CD14-positive monocyte (primary cell): ENCODE results near the gene GRK5. TPM values are rescaled to one million over a fixed set of nuclear protein-coding genes. Genes with fewer than 3 reads are reported as not detected.

Experiments
- DNase-seq, 3 donors: peaks; one replicate each; pipeline ENCODE4 v3.0.0-alpha.2; 2011 to 2022
- H2AFZ ChIP-seq: 2 replicates; pipeline ENCODE4 v1.6.0; 2012; ENCODE audit warnings: mild to moderate bottlenecking, low read depth, low read length, inconsistent platforms; ENCODE audit not compliant: insufficient read depth, poor library complexity, severe bottlenecking
- H3K27ac ChIP-seq, 2 donors: 1 replicate in 1 of 2; 2 replicates in 1 of 2; pipeline ENCODE4 v1.5.1; 2012 to 2013; ENCODE audit warnings: low read length in 2 of 2, control low read depth in 1 of 2, inconsistent platforms in 1 of 2, low read depth in 1 of 2, mild to moderate bottlenecking in 1 of 2
- H3K27me3 ChIP-seq, 2 donors: one replicate each; pipeline versions ENCODE4 v1.6.0 to v1.6.1; 2011 to 2013; ENCODE audit warnings: low read length in 2 of 2; ENCODE audit not compliant: control insufficient read depth in 2 of 2, insufficient read depth in 2 of 2
- H3K36me3 ChIP-seq, 2 donors: replicated peaks in 1 of 2; 1 replicate in 1 of 2; 2 replicates in 1 of 2; pipeline versions ENCODE4 v1.5.1 to v1.6.1; 2012 to 2013; ENCODE audit warnings: low read length in 2 of 2, control low read depth in 1 of 2, inconsistent platforms in 1 of 2, mild to moderate bottlenecking in 1 of 2; ENCODE audit not compliant: insufficient read depth in 2 of 2, control insufficient read depth in 1 of 2
- H3K4me1 ChIP-seq, 2 donors: 1 replicate in 1 of 2; 2 replicates in 1 of 2; pipeline versions ENCODE4 v1.5.1 to v1.6.1; 2012 to 2013; ENCODE audit warnings: low read length in 2 of 2, control low read depth in 1 of 2, inconsistent platforms in 1 of 2, mild to moderate bottlenecking in 1 of 2, moderate library complexity in 1 of 2; ENCODE audit not compliant: insufficient read depth in 2 of 2, control insufficient read depth in 1 of 2
- H3K4me2 ChIP-seq: replicated peaks from 2 replicates; pipeline ENCODE3; 2012; ENCODE audit warnings: low read length, moderate library complexity, mild to moderate bottlenecking; ENCODE audit not compliant: poor library complexity, severe bottlenecking; ENCODE audit errors: extremely low read depth
- H3K4me3 ChIP-seq, 3 experiments: fragments of 200-600 bp in 1 of 3; sonication (generic) in 1 of 3; replicated peaks in 1 of 3; 1 replicate in 2 of 3; 2 replicates in 1 of 3; pipeline ENCODE4 v1.5.1; 2011 to 2013; ENCODE audit warnings: low read length in 3 of 3, mild to moderate bottlenecking in 3 of 3, control low read depth in 2 of 3, low read depth in 2 of 3, inconsistent platforms in 1 of 3, moderate library complexity in 1 of 3
- H3K79me2 ChIP-seq: 2 replicates; pipeline ENCODE4 v1.6.0; 2012; ENCODE audit warnings: mild to moderate bottlenecking, control low read depth, inconsistent platforms, low read length, moderate library complexity; ENCODE audit not compliant: insufficient read depth
- H3K9ac ChIP-seq: 2 replicates; pipeline ENCODE4 v1.6.0; 2017; ENCODE audit warnings: low read length, mild to moderate bottlenecking; ENCODE audit not compliant: insufficient read depth, poor library complexity, severe bottlenecking
- H3K9me3 ChIP-seq, 2 donors: replicated peaks in 1 of 2; 1 replicate in 1 of 2; 2 replicates in 1 of 2; pipeline versions ENCODE4 v1.5.1 to v1.6.1; 2012 to 2013; ENCODE audit warnings: low read length in 2 of 2, control low read depth in 1 of 2; ENCODE audit not compliant: control insufficient read depth in 1 of 2, insufficient read depth in 1 of 2
- H4K20me1 ChIP-seq: 2 replicates; pipeline ENCODE4 v1.6.0; 2012; ENCODE audit warnings: mild to moderate bottlenecking, low read length, control low read depth, moderate library complexity; ENCODE audit not compliant: insufficient read depth
- H3K27ac Mint-ChIP-seq, 7 donors: one replicate each; pipeline ENCODE4 v1.8.0; 2020; ENCODE audit warnings: mild to moderate bottlenecking in 7 of 7, mixed read lengths in 7 of 7, moderate library complexity in 6 of 7, inconsistent platforms in 2 of 7
- H3K27me3 Mint-ChIP-seq, 3 donors: one replicate each; pipeline ENCODE4 v1.8.0; 2021 to 2022; ENCODE audit warnings: low read depth in 3 of 3, mild to moderate bottlenecking in 3 of 3, mixed read lengths in 3 of 3, moderate library complexity in 3 of 3, inconsistent platforms in 1 of 3
- H3K36me3 Mint-ChIP-seq, 2 donors: one replicate each; pipeline ENCODE4 v1.8.0; 2020; ENCODE audit warnings: mixed read lengths in 2 of 2, inconsistent platforms in 1 of 2, mild to moderate bottlenecking in 1 of 2
- H3K4me1 Mint-ChIP-seq: one replicate; pipeline ENCODE4 v1.8.0; 2020; ENCODE audit warnings: mild to moderate bottlenecking, mixed read lengths
- H3K4me3 Mint-ChIP-seq, 2 donors: one replicate each; pipeline ENCODE4 v1.8.0; 2020; ENCODE audit warnings: mild to moderate bottlenecking in 2 of 2, mixed read lengths in 2 of 2, moderate library complexity in 1 of 2
- H3K9me3 Mint-ChIP-seq, 7 donors: one replicate each; pipeline ENCODE4 v1.8.0; 2020 to 2022; ENCODE audit warnings: mixed read lengths in 7 of 7, mild to moderate bottlenecking in 6 of 7, moderate library complexity in 6 of 7, inconsistent platforms in 2 of 7
- CTCF ChIP-seq: fragments of 200-600 bp; IDR thresholded peaks from one replicate; pipeline ENCODE4 v1.8.0; 2022; ENCODE audit warnings: antibody characterized with exemption, mild to moderate bottlenecking
- WGBS: methylation state at CpG from one replicate; pipeline ENCODE4 v1.1.5; 2013; ENCODE audit warnings: missing lambda C conversion rate; ENCODE audit not compliant: insufficient coverage; 5-methylcytosine and 5-hydroxymethylcytosine counted together
- intact Hi-C, 2 donors: fragments of 100-400 bp; cut with micrococcal nuclease; formaldehyde crosslinking; loops; one replicate each; pipeline versions ENCODE4 v1.15.0 to v1.15.1; 2023
- polyA plus RNA-seq, 3 donors: library from polyadenylated mRNA; depleted of rRNA in 1 of 3; unstranded in 2 of 3; stranded (reverse) in 1 of 3; fragments of 300-500 nt in 2 of 3; fragments of >200 nt in 1 of 3; fragmentation: Illumina TruSeq in 2 of 3; gene quantifications; 1 replicate in 2 of 3; 2 replicates in 1 of 3; pipeline ENCODE4 v1.2.3, GENCODE V29; 2012 to 2021

The GRK5 gene
- polyA plus RNA-seq, 3 donors: 1.2 to 6.5 (median 2.8) TPM

DNA sequence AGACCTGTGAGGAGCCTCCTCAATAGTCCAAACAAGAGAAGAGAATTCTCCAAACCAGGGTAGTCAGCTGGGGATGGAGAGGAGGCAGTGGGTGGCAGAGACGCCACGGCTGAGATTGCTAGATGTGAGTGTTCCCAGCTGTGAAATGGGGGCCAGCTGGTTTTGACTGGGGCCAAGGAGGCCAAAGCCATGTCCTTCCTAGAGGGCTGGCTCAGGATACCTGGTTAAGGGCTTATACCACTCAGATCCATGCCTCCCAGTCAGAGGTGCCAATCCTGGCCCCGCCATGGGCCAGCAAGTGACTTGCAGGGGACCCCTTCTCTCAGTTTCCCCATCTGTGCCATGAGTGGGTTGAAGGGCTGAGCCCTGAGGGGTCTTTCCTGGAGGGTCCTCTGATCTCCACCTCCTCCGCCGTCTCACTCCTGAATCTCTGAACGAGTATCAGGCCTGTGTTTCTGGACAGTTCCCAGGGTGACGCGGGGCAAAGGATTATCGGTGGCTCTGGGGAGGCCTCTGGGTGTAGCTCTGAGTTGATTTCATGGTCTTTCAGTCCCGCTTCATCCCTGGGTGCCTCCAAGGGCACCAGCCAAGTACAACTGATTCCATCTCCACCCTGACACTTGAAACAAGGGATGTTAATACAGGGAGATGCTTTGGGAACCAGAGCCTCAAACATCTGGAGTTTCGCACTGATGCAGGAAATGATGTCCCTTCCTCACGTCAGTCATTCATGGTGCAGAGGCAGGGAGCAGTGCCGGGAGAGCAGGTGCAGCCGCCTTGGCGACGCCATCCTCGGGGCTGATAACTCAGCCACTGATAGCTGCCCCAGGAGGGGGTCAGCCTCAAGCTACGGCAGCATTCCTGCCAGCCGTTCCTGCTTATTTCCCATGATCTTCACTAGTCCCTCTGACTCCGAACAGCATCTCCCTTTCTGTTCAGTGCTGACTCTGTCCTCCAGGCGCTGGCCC is 208.4 kb downstream of the GRK5 start:
- Histone ChIP-seq H3K9ac (no peak overlapping the region), H3K9me3 (no peaks in the 10 kb centered on the region), H2AFZ (no peak overlapping the region), H4K20me1 (no peaks in the 10 kb centered on the region), H3K36me3 (no peaks in the 10 kb centered on the region), H3K27me3 (no peaks in the 10 kb centered on the region), H3K27ac (no peak overlapping the region), H3K4me2 (no peak overlapping the region), H3K79me2 (no peaks in the 10 kb centered on the region), H3K4me3 (no peak overlapping the region), H3K4me1 (peaks cover 0 to 4% of the 10 kb centered on the region in 2 donors)
- WGBS: 91% methylated on average over 13 of the region's 21 CpGs
- Mint-ChIP-seq H3K9me3 (no peaks in the 10 kb centered on the region), H3K27me3 (peaks cover 0 to 5% (median 5%) of the 10 kb centered on the region in 3 donors), H3K27ac (peak overlapping the region in 4 of 7 donors; percentile 13 to 60 (median 34)), H3K36me3 (peaks cover 6 to 15% of the 10 kb centered on the region in 2 donors), H3K4me3 (no peak overlapping the region), H3K4me1 (peaks cover 8% of the 10 kb centered on the region)
- intact Hi-C loops: loop anchor here (2.0 to 10.0 kb wide), 3 partner anchors 61 to 274 kb away; partner anchors contain the start of gene GRK5 (in 2 of the 2)
- no peak for DNase-seq
- no peak for TF ChIP-seq CTCF

GRCh38 chr10:119416855-119417254 is 209.5 kb downstream of the GRK5 start:
- whole genome bisulfite sequencing: 42% methylated on average over 6 of the region's 10 CpGs
- intact Hi-C loops: loop anchor here (2.0 to 10.0 kb wide), 3 partner anchors 62 to 275 kb away; partner anchors contain the start of gene GRK5 (in 2 of the 2)
- H3K9ac ChIP-seq: no peak overlapping the region
- peak; percentile 88 for TF ChIP-seq CTCF
- Mint-ChIP-seq H3K27me3 (peaks cover 0 to 8% (median 5%) of the 10 kb centered on the region in 3 donors), H3K27ac (peak overlapping the region in 1 of 7 donors; percentile 57), H3K9me3 (no peaks in the 10 kb centered on the region), H3K4me3 (no peak overlapping the region), H3K36me3 (peaks cover 3 to 7% of the 10 kb centered on the region in 2 donors), H3K4me1 (peaks cover 8% of the 10 kb centered on the region)
- peak; percentile 56 to 75 (median 72) for DNase-seq
- H3K27me3 ChIP-seq: no peaks in the 10 kb centered on the region
- no peak overlapping the region for H3K27ac ChIP-seq
- no peaks in the 10 kb centered on the region for H3K9me3 ChIP-seq
- no peak overlapping the region for H3K4me3 ChIP-seq
- H3K36me3 ChIP-seq: no peaks in the 10 kb centered on the region
- no peaks in the 10 kb centered on the region for H3K79me2 ChIP-seq
- H3K4me2 ChIP-seq: no peak overlapping the region
- peaks cover 0 to 4% of the 10 kb centered on the region in 2 donors for H3K4me1 ChIP-seq
- no peaks in the 10 kb centered on the region for H4K20me1 ChIP-seq
- no peak overlapping the region for H2AFZ ChIP-seq
